ENCODE results near the gene LDLRAD3.
"Not testable (repeated sequence)": the region's sequence is repeated elsewhere in the genome, so short reads cannot be mapped to it uniquely, and the experiment has no call there.

The LDLRAD3 gene

DNA sequence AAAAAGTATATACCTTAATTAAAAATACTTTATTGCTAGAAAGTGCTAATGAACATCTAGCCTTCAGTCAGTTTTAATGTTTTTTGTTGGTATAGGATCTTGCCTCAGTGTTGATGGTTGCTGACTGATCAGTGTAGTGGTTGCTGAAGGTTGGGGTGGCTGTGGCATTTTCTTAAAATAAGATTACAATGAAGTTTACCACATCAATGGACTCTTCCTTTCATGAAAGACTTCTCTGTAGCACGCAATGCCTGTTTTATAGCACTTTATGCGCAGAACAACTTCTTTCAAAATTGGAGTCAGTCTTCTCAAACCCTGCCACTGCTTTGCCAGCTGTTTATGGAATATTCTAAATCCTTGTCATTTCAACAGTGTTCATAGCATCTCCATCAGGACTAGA lies 50.6 kb downstream of the LDLRAD3 start:
- no peak for DNase-seq (ENCODE audit: low read depth in 2 of 2)

GRCh38 chr11:35995681-35996271 lies 51.9 kb downstream of the LDLRAD3 start:
- DNase-seq (ENCODE audit: low read depth in 2 of 2), result no peak

DNA sequence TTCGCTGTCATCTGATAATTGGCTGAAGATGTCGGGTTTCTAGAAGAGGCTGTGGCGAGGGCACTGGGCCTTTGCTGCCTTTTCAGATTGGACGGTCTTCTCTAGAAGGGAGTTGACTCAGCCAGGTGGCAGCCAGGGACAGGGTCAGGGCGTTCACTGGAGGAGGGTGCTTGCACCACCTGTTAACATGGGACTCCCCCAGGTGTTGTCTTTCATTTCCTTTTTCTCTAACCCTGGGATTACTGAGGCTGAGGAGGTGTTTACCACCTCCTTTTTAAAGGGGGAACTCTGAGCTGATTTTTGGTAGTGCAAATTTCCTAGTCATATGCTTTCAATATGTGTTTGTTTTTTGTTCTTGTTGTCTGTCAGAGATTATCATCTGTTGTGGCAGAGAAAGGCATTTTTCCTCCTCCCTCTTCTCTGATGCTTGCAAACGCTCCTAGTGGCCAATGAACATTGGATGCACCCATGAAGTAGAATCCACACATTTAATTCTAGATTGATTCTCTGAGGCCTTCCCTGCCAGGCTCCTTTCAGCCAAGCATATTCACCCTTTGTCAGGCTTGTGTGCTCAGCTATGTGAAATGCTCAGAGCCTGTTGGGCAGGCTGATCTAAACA lies 54.1 kb downstream of the LDLRAD3 start:
- no peak for DNase-seq (ENCODE audit: low read depth in 2 of 2)

- DNase-seq (ENCODE audit: low read depth in 2 of 2), result no peak
Measured at GRCh38 chr11:35998634-35999033, 54.8 kb downstream of the LDLRAD3 start.

DNA sequence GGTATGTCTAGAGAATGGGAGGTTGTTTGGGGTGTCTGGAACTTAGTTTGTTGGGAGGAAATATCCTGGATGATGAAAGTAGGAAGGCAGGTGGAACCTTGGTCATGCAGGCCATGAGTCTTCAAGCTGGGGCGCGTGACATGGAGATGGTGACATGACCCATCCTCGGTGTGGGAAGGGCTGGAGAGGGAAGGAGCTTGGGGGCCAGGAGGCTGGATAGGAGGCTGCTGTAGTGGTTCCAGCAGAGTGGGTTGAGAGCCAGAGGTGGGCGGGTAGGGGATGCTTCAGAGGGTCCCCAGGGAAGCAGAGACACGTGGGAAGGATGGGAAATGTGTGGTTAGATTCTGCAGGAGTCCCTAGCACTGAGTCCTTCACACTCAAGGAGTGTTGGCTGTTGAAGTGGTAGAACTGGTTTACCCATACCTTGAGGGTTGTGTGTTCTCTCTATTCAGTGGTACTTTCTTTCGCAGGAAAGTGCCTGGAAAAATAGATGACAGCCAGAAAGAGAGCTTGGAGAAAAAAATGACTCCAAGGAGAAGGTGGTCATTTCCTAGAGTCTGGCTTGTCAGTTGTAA lies 56.8 kb downstream of the LDLRAD3 start:
- DNase-seq (ENCODE audit: low read depth in 2 of 2), result no peak

GRCh38 chr11:36002196-36002595 lies 58.3 kb downstream of the LDLRAD3 start:
- no peak for DNase-seq (ENCODE audit: low read depth in 2 of 2)

- no peak for DNase-seq (ENCODE audit: low read depth in 2 of 2)
Measured at GRCh38 chr11:36002796-36003195, 58.9 kb downstream of the LDLRAD3 start.

DNA sequence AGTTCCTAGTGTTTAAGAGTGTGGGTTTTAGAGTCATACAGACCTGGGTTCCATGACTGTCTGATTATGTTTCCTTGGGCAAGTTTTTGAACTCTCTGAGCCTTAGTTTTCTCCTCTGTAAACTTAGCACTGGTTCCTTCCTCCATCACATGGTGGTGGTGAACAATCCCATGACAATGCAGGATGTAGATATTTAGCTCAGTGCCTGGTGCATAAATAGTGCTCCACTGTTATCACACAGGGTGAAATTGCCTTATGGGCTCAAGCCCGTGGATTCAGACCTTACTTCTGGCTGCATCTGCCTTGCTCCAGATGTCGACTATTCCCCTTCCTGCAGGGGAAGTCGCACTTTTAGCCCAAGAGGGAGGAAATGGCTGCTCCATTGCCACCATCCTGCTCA lies 62.7 kb downstream of the LDLRAD3 start:
- no peak for DNase-seq (ENCODE audit: low read depth in 2 of 2)

DNA sequence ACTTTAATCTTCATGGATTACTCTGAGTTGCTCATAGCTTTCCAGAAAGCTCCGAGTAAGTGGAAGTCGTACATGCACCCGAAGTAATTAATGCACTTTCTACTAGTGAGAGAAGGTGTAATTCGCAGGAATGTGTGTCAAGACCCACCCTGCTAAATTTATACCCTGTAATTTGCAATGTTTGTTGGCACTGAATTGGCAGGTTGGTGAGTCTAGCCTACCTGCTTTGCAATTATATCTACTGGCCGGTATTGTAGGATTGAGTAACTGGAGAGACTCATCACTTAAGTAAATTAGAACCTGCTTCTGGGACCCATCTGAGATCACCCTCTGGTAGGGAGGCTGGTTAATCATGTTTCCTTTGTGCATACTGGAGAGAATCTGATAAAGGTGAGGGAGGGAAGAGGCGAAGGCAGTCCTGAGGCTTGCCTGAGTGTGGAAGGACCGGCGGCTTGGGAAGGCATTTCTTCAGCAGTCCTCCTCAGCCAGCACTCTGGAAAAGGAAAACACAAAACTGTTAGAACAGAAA lies 63.3 kb downstream of the LDLRAD3 start:
- DNase-seq (ENCODE audit: low read depth in 2 of 2), result no peak

- DNase-seq (ENCODE audit: low read depth in 2 of 2), result no peak
Measured at GRCh38 chr11:36008584-36008983, 64.7 kb downstream of the LDLRAD3 start.

DNA sequence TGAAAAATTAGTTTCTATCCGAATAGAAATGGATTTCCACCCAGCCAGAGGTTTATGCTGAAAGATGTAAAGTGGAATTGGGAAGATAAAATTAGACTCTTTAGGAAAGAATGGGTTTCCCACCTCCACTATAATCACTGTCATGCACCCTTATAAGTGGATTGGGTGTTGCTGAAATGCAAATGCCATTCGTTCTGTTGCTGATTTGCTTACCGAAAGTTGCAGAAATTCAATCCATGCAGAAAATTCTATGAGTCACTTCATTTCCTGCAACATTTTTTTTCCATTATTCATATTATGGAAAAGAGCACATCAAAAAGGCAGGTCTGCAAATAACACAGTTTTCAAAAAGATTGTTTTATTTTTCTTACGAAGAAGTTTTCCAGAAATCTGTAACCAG lies 65.6 kb downstream of the LDLRAD3 start:
- DNase-seq (ENCODE audit: low read depth in 2 of 2), result no peak

- no peak for DNase-seq (ENCODE audit: low read depth in 2 of 2)
Measured at GRCh38 chr11:36010010-36010740, 66.3 kb downstream of the LDLRAD3 start.

- DNase-seq (ENCODE audit: low read depth in 2 of 2), result no peak
Measured at GRCh38 chr11:36011574-36011973, 67.7 kb downstream of the LDLRAD3 start.

- no peak for DNase-seq (ENCODE audit: low read depth in 2 of 2)
Measured at GRCh38 chr11:36012455-36012854, 68.6 kb downstream of the LDLRAD3 start.

GRCh38 chr11:36012979-36013378 lies 69.1 kb downstream of the LDLRAD3 start:
- DNase-seq (ENCODE audit: low read depth in 2 of 2), result no peak

DNA sequence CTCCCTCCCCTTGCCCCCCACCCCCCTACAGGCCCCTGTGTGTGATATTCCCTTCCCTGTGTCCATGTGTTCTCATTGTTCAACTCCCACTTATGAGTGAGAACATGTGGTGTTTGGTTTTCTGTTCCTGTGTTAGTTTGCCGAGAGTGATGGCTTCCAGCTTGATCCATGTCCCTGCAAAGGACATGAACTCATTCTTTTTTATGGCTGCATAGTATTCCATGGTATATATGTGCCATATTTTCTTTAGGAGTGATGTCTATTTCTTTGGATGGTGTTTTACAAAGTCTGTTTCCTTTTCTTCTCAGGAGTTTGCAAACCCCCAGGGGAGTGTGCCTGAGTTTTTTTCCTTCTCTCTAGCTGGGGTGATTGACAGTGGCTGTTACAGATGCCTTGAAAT lies 69.6 kb downstream of the LDLRAD3 start:
- not testable (repeated sequence) for DNase-seq (ENCODE audit: low read depth in 2 of 2)

- DNase-seq (ENCODE audit: low read depth in 2 of 2), result no peak
Measured at GRCh38 chr11:36013950-36014897, 70.4 kb downstream of the LDLRAD3 start.

DNA sequence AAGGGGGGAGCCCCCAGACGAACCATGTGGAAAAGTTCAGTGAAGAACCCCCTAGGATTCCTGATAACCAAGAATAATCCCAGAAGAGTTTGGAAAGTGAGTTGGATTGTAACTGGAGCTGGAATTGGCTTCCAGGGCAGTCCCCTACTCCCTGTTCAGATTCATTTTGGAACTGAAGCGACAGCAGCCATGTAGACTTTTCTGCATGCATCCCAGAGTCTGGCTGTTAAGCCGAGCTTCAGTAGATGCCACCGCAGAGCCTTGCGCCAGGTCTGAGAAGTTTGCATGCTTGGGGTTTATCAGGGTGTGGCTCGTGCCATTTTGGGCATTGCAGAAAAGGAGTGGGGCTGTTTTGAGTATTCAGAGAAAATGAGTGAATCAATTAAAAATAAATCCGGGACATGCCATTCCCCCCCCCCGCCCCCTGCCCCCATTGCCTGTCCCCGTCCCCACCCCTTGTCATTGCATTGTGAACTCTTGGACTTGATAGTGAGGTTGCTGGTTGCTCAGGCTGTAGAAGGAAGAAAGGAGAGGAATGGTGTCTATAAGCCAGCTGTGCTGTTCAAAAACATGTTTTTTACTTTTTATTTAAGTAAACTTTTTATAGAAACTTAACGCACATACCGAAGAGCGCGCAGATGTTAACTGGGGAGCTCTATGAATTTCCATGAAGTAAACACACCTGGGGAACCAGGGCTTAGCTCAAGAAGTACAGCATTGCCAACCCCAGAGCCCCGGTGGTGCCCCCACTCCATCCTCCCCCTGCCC lies 71.2 kb downstream of the LDLRAD3 start:
- no peak for DNase-seq (ENCODE audit: low read depth in 2 of 2)

DNA sequence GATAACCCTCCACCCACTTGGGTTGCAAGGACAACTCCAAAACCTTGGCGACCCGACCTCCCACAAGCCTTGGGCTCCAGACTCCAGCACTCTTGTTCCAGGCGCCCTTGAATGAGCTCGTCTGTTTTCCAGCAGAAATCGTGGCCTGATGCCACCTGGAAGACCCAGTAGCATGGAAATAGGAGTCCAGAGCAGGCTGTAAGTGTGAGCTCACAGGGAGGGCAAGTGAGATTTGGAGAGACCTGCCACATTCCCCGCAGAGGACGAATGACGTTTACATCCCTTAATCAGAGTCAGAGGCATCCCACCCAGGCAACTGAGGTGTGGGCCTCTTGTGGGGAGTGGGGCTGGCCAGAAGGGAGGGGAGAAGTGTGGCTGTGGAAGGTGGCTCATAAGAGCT lies 71.9 kb downstream of the LDLRAD3 start:
- no peak for DNase-seq (ENCODE audit: low read depth in 2 of 2)

- no peak for DNase-seq (ENCODE audit: low read depth in 2 of 2)
Measured at GRCh38 chr11:36016263-36016662, 72.4 kb downstream of the LDLRAD3 start.

- DNase-seq (ENCODE audit: low read depth in 2 of 2), result no peak
Measured at GRCh38 chr11:36016709-36017108, 72.8 kb downstream of the LDLRAD3 start.

Data from stimulated activated CD4-positive, alpha-beta T cell treated with anti-CD3 and anti-CD28 coated beads, Interleukin-15, amount 100 ng/mL, for 48 hours (primary cell).